GM21529 (cell line): ENCODE results near the gene PLXNB1.

Experiments
- ATAC-seq: cut with Tn5 transposase; IDR thresholded peaks from one replicate; pipeline ENCODE4 v1.9.1; 2021; ENCODE audit not compliant: unreplicated experiment

Gene PLXNB1

GRCh38 chr3:48372377-48372770, 57.5 kb downstream of the PLXNB1 start:
- ATAC-seq, result no peak

GRCh38 chr3:48371651-48372376, 58.1 kb downstream of the PLXNB1 start, which contains the start of gene FBXW12:
TSS of gene FBXW12 (plus strand) at chr3:48372219. CDS start at chr3:48372768, 549 bp downstream.
- no peak for ATAC-seq

DNA sequence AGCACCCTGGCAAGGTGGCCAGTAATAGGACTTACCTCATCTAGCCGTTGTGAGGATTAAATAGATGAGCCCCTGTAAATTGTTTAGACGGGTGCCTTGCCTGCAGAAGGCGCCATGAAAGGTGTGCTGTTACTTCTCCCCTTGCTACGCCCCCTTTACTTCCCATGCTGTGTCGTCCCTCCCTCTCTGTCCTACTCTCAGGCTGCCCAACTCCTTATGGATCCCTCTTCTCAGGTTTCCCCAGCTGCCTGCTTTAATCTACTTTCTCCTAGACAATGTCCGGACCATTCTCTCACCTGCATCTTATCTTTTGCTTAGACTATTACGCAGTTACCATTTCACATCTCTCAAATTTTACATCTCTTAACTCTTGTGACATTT, 59.6 kb downstream of the PLXNB1 start:
- ATAC-seq, result no peak

DNA sequence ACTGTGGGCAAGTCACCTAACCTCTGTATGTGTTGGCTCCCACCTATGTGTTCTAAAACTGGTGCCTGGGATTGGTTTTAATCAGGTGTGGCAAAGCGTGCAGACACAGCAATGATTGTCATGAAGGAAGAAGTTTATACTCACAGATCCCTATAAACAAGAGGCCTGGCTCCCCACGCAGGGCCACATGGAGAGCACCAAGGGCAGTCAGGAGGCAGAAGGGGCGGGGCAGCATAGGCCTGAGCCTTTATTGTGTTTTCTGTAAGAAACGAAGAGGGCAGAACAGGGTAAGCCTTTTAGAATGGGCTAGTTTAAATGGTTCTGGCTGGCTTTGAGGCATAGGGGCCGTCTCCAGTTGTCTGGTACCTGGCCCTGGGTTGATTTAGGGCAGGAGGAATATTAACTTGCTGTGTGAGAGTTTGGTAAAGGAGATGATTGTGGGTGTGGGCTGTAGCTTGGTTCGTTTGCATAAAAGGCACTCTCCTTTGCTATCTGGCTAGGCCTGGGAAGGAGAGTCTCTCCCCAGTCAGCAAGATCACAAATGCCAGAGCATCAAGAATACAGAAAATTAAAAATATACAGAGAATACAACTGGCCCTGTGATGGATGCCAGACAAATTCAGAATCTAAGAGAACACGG, 60.1 kb downstream of the PLXNB1 start:
- no peak for ATAC-seq

DNA sequence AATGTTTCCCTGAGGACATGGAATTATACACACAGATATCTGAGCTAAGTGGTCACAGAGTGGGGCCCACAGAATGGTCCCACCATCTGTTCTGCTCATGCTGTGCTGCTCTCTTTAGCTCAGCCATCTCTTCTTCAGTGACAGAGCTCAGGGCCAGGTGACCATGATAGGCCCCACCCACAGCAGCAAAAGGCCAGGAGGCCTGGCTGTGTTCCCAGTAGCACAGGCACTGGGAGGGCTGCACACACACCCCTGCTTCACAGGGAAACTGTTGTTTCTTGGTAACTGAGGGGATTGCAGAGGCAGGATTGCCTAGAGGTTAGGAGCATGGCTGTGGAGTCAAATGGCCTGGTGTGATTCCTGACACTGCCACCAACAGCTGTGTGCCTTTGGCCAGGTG, 62.7 kb downstream of the PLXNB1 start:
- no peak for ATAC-seq

- ATAC-seq, result no peak
These were observed 65.0 kb downstream of the PLXNB1 start for GRCh38 chr3:48364840-48365239.

DNA sequence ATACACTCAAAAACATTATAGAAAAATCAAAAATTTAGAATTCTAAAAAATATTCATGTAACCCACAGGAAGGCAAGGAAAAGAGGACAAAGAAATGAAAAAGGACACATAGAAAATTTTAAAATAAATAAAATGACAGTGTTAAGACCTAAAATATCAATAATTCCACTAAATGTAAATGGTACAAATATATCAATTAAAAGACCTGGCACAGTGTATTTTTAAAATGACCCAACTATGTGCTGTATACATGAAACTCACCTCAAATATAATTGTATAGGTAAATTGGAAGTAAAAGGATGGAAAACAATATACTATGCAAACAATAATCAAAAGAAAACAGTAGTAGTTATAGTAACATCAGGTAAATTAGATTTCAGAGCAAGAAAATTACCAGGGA, 68.0 kb downstream of the PLXNB1 start:
- ATAC-seq, result no peak

DNA sequence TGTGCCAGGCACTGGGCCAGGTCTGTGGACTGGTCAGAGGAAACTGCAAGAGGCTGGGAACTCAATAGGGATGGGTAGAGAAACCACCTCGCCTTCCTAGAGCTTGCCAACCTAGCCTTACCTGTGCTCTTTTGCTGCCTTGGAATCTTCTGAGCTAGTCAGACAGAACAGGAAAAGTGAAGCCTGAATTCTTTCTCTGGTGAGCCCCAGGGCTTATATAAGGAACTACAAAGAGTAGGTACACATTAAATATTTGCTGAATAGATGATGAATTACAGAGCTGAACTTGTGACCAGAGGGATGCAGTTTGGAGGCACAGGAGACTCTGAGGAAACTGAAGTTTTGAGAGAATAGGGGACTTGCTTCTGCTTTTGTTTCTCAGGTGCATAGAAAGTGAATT, 73.5 kb downstream of the PLXNB1 start:
- no peak for ATAC-seq

DNA sequence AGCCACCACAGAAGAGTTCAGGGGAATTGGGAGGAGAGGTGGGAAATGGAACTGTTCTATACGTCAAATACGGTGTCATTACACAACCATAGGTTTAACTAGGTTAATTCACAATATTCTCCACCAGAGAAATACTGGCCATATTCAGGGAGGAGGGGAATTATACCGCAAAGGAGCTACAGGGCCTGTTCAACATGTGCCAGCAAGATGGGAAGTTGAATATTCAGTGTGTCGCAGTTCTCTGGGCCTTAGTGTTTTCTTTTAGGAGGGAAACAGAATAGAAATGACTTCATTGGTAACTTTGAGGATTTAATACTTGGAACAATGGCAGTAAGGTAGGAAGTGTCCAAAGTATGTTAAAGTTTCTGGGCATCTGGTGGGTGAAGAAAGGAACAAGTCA, 75.9 kb downstream of the PLXNB1 start:
- ATAC-seq, result no peak
